HG03135 (cell line): ENCODE data around the gene USP33.
"Not testable (repeated sequence)": the region's sequence is repeated elsewhere in the genome, so short reads cannot be mapped to it uniquely, and the experiment has no call there.

ENCODE experiments used
- ATAC-seq: cut with Tn5 transposase; IDR thresholded peaks from one replicate; pipeline ENCODE4 v1.9.1; 2021; ENCODE audit warnings: mild to moderate bottlenecking, moderate library complexity; ENCODE audit not compliant: unreplicated experiment

USP33 gene

DNA sequence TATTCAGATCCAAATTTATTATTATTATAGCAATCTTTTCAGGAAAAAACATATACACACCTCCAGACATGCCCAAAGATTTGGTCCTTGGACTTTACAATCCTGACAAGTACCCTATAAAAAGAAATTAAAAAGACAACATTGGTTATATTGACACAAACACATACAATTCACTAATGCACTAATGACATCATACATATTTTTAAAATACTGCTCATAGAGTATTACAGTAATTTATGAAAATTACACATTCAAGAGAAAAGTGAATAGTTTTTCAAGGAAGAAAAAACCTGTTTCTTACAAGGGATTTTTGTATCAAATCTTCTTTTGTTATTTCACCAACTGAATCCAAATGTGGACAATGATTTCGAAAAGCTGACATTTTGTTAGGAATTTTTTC, 18.3 kb downstream of the USP33 start:
- no peak for ATAC-seq

- ATAC-seq = no peak
Measured at GRCh38 chr1:77739235-77739634, 20.4 kb downstream of the USP33 start.

- ATAC-seq = no peak
Measured at GRCh38 chr1:77732090-77732489, 27.6 kb downstream of the USP33 start.

DNA sequence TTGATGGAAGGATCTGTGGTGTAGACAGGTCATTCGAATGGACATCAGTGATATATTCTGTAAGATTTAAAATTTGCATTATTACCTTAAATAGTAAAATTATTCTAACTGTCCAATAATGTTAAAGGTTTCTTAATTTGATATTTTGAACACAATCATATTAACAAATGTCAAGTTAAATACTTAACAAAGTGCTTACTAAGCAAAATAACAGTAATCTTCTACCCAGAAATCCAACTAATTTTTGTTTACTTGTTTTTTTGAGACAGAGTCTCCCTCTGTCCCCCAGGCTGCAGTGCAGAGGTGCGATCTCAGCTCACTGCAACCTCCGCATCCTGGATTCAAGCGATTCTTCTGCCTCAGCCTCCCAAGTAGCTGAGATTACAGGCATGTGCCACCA, 33.9 kb downstream of the USP33 start:
- ATAC-seq = no peak

DNA sequence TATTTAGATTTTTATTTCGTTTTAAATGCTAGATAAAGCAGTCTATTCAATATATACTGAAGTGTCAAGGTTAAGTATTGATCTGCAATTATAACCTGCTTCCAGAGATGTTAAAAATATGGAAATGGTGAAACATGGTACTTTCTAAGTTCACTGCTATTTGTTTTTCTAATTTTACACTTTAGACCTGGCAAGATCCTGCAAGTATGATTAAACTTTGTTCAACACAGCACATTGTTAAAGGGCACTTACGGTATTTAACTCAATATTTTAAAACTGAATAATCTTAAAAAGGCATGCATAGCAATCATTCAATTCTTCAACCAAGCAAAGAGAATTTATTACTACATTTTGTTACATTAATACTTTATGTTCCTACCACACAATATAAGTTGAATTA, 41.5 kb downstream of the USP33 start:
- no peak for ATAC-seq

DNA sequence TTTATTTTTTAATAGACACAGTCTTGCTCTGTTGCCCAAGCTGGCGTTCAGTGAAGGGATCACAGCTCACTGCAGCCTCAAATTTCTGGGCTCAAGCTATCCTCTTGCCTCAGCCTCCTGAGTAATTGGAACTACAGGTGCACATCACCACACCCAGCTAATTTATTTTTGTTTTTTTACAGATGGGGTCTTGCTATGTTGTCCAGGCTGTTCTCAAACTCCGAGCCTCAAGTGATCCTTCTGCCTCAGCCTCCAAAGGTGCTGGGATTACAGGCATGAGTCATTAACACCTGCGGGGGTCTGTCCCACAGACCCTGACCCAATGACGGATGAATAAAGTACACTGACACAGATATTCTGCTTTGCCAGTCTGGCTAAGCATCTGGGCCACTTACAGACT, 43.6 kb downstream of the USP33 start:
- ATAC-seq = no peak

DNA sequence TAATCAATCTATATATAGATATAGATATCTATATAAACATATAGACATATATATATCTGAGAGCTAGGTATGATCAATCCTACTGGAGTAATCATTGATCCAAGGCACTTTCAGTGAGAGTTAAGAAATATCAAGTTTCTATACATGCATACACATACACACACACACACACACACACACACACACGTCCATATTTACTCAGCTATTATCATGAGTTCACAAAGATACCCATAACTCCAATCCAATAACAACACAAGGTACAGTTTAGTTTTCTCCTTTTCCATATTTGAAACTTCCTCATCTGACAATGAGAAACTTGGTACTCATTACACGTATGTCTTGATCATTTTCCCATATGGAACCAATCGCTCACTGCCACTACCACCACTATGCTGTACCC, 49.9 kb downstream of the USP33 start:
- ATAC-seq = no peak

DNA sequence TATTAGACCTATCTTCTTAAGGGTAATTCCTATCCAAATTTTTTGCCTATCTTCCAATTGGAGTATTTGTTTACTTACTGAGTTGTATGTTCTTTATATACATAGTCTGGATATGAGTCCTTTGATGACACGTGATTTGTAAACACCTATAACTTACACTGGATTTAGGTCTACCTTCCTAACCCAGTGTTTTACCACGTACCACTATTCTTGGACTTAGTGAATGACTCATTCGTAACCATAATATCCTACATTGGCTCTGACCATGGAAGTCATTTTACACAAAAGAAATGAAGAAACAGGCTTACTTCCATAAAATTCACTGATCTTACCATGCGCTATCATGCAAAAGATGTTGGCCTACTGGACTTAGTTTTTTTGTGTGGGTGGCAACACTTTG, 53.3 kb downstream of the USP33 start:
- ATAC-seq = no peak

DNA sequence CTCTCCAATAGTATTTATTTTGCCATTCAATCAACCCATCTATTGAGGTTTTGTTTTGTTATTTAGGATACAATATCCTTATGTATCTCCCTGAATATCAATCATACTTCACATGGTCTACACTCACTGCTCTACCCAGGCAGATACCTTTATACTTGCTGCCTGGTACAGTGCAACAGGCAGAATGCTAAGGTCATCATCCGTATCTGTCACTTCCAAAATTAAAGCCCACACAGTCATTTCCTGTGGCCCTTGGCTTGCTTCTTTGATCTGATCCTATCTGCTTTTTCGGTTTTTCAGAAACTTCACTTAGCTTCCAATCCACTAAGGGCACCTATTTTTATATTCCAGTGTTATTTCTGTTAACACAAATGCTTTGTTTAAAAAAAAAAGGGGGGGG, 54.9 kb downstream of the USP33 start:
- ATAC-seq = no peak

GRCh38 chr1:77699673-77700072, 60.0 kb downstream of the USP33 start:
- not testable (repeated sequence) for ATAC-seq

- no peak for ATAC-seq
Measured at GRCh38 chr1:77697441-77697840, 62.2 kb downstream of the USP33 start.

- peak; percentile 49 for ATAC-seq
Measured at GRCh38 chr1:77688939-77689338, 70.7 kb downstream of the USP33 start.

GRCh38 chr1:77687519-77687906, 72.1 kb downstream of the USP33 start:
- no peak for ATAC-seq

DNA sequence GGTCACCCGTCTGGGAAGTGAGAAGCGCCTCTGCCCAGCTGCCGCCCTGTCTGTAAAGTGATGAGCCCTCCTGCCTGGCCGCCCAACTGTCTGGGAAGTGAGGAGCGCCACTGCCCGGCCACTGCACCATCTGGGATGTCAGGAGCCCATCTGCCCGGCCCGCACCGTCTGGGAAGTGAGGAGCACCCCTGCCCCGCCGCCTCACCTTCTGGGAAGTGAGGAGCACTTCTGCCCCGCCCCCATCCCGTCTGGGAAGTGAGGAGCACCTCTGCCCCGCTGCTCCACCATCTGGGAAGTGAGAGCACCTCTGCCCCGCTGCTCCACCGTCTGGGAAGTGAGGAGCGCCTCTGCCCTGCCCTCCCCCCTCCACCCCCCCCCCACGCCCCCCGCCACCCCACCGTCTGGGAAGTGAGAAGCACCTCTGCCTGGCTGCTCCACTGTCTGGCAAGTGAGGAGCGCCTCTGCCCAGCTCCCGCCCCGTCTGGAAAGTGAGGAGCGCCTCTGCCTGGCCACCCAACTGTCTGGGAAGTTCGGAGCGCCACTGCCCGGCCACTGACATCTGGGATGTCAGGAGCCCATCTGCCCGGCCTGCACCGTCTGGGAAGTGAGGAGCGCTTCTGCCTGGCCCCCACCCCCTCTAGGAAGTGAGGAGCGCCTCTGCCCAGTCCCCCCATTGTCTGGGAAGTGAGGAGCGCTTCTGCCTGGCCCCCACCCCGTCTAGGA, 72.7 kb downstream of the USP33 start:
- ATAC-seq = no peak

DNA sequence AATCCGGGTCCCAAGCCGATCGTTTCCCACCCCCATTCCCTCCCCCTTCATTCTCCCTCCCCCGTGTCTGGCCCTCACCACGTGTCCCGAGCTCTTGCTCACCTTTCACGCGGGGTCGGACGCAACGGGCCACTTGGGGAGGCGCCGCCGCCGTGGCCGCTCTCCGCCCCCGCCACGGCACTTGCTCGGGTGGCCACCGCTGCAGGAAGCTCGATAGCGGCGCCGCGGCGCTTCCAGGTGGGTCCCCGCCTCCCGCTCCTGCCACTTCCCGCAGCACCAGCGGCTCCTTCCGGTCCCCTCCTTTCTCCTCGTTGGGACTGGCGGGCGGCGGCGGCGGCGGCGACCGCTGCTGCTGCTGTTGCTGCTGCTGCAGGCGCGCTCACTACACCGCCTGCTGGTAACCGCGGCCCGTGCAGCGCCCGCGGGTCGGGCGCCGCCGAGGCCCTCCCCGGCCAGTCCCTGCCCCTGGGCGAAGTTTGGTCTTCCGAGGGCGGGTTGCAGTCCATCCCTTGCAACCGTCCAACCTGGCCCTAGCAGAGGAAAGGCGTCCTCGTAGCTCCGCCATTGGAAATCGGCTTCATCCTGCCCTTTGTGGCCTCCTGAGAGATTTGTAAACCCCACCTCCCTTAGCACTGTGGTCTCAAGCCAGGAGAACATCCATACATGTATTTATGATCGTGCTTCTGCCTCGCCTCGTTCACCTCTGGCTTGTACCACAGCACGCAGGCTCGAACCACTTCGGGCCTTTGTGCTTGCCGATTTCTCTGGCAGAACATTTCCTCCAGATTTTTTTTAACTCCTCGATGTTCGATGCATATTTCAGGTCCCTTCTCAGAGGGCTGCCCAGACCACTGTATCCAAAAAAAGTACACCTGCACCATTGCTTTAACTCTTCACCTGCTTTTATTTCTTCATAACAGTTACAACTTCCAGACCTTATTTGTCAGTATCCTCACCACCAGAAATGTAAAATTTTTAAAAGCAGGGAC, 76.2 kb downstream of the USP33 start:
- peak; percentile 73 for ATAC-seq

DNA sequence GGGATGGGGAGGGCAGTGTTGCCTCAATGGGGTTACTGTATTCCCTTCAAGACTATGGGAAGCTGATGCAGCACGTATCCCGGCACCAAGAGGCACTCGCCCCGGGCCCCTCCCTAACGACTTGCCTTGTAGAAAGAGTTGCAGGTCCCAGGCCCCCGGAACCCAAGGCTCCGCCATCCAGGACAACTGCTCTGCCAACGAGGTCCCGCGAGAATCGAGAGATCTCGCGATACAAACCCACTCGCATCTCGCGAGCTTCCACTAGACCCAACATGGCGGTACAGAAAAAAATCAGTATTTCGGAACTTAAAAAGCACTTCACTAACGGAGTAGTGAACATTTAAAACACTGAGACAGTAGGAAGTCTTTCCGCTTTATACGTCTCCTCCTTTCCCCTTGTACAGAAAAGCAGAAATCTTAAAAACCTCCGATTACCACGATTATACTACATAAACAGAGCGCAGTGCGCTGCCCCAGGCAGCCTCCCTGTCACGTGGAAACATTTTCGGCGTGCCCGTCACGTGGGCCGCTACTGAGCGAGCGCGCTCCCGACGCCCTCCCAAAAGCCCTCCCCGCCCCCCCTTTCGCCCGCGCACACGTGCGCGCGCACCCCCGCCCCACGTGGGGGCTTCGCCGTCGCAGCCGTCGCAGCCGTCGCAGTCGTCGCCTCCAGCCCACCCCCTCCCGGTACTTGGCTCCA, 77.0 kb downstream of the USP33 start, which contains the start of gene ZZZ3:
ZZZ3 (minus strand) TSS at position 199 of the 700 bp plus-strand sequence. CDS start 49,304 bp downstream, outside the sequence.
- peak; percentile 70 for ATAC-seq

DNA sequence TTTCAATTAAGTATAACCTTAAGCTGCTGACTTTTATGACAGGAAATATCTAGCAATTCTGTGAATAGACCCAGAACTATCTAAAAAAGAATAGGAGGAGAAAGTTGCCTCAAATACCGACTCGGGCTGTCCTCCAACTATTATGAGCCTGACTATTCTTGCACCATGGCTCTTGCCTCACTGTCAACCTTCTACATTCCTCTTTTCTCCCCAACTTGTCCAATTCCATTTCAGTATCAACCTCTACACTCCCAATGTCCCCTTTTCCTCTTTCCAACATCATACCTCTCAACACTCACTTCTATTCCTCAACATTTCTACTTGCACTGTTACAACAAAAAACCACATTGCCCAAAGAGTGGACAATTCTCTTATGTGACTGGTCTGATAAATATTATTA, 79.5 kb downstream of the USP33 start:
- no peak for ATAC-seq

DNA sequence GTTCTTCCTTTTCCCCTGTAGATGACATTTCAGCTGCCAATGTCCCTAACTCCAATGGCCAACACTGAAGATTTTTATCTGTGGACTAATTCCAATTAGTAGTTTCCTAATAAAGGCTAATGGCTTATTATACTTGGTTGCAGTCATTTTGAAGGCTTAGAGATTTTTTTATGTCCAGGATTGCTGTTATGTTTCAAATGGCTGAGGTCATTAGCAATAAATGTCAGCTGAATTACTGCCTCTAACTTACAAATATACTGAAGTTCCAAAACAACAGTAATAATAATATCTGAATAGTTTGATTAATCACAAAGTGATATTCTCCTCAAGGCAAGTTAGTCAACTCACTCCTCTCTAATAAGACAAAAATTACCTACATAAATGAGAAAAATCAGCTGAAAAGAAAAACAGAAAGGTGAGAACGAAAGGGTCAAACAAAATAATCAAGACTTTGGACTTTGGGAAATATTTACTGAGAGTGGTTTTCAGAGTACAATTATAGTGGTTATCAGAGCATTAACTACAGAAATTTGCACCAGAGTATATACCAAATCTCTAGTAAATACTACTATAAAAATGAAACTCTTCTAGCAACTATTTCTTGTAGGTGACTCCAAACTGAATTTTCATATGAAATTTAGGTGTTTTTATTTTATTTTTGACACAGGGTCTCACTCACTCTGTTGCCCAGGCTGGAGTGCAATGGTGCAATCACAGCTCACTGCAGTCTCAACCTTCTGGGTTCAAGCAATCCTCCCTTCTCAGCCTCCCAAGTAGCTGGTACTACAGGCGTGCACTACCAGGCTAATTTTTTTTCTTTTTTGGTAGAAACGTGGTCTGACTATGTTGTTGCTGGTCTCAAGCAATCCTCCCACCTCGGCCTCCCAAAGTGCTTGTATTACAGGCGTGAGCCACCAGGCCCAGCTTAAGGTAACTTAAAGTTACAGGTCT, 80.7 kb downstream of the USP33 start:
- ATAC-seq = no peak

- ATAC-seq = not testable (repeated sequence)
Measured at GRCh38 chr1:77674807-77675206, 84.8 kb downstream of the USP33 start.

- no peak for ATAC-seq
Measured at GRCh38 chr1:77673716-77674355, 85.8 kb downstream of the USP33 start.
